ENCODE measurements around the gene ARMC7. TPM values are rescaled to one million over a fixed set of nuclear protein-coding genes. Genes with fewer than 3 reads are reported as not detected.

Gene ARMC7
- total and polyA plus RNA-seq, 2 of the 13 experiments (the other 11 are each of a cell fraction or from before 2014, with no cell fraction given): 3.9 to 4.2 TPM

DNA sequence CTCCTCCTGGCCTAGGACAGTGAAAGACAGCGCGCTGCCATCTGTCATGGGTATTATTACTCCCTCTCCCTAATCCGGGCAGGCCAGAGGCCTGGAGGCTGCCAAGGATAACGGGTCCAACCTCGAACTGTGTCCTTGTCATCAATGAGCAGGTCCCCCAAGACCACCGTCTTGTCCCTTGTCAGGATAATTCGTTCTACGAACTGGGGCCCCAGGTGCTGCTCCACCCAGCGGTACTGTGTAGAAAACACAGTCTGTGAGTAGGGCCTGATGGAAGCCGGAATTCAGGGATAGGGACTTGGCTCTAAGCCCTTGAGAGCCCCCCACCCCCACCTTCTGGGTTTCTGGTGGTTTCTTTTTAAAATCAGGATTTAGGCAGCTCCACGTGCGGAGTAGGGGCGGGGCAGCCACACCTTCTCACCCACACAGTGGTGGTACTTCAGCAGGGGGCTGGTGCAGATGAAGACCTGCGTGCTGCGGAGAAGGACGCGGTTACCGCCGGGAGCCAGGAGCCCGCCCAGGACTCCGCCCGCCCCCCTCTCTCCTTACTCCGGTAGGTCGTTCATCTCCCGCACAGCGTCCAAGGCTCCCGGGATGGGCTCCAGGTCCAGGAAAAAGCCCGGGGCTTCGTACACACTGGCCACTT, 21.0 kb downstream of the ARMC7 start (continued):
- TF ChIP-seq, protein P1, sequence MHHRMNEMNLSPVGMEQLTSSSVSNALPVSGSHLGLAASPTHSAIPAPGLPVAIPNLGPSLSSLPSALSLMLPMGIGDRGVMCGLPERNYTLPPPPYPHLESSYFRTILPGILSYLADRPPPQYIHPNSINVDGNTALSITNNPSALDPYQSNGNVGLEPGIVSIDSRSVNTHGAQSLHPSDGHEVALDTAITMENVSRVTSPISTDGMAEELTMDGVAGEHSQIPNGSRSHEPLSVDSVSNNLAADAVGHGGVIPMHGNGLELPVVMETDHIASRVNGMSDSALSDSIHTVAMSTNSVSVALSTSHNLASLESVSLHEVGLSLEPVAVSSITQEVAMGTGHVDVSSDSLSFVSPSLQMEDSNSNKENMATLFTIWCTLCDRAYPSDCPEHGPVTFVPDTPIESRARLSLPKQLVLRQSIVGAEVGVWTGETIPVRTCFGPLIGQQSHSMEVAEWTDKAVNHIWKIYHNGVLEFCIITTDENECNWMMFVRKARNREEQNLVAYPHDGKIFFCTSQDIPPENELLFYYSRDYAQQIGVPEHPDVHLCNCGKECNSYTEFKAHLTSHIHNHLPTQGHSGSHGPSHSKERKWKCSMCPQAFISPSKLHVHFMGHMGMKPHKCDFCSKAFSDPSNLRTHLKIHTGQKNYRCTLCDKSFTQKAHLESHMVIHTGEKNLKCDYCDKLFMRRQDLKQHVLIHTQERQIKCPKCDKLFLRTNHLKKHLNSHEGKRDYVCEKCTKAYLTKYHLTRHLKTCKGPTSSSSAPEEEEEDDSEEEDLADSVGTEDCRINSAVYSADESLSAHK (CRISPR knock-in tag; IDR thresholded peaks at IDR 0.05; ENCODE audit: borderline replicate concordance): no peak
- TF ChIP-seq NCOA5 (CRISPR knock-in tag; IDR thresholded peaks at IDR 0.05): no peak
- no peak for TF ChIP-seq ZNF33A (CRISPR knock-in tag; IDR thresholded peaks at IDR 0.05; ENCODE audit: borderline replicate concordance)
- 0 out of 2 replicates have a peak, but pooled peaks have one; percentile 10 for TF ChIP-seq KDM5A (IDR thresholded peaks at IDR 0.05; ENCODE audit: borderline replicate concordance, low read length)
- no peak for TF ChIP-seq ZNF530 (CRISPR knock-in tag; IDR thresholded peaks at IDR 0.05; ENCODE audit: low read depth)
- no peak for TF ChIP-seq HMGA1 (CRISPR knock-in tag; conservative IDR thresholded peaks at IDR 0.05)
- TF ChIP-seq KLF11 (CRISPR knock-in tag; IDR thresholded peaks at IDR 0.05): no peak
- TF ChIP-seq, protein P2, sequence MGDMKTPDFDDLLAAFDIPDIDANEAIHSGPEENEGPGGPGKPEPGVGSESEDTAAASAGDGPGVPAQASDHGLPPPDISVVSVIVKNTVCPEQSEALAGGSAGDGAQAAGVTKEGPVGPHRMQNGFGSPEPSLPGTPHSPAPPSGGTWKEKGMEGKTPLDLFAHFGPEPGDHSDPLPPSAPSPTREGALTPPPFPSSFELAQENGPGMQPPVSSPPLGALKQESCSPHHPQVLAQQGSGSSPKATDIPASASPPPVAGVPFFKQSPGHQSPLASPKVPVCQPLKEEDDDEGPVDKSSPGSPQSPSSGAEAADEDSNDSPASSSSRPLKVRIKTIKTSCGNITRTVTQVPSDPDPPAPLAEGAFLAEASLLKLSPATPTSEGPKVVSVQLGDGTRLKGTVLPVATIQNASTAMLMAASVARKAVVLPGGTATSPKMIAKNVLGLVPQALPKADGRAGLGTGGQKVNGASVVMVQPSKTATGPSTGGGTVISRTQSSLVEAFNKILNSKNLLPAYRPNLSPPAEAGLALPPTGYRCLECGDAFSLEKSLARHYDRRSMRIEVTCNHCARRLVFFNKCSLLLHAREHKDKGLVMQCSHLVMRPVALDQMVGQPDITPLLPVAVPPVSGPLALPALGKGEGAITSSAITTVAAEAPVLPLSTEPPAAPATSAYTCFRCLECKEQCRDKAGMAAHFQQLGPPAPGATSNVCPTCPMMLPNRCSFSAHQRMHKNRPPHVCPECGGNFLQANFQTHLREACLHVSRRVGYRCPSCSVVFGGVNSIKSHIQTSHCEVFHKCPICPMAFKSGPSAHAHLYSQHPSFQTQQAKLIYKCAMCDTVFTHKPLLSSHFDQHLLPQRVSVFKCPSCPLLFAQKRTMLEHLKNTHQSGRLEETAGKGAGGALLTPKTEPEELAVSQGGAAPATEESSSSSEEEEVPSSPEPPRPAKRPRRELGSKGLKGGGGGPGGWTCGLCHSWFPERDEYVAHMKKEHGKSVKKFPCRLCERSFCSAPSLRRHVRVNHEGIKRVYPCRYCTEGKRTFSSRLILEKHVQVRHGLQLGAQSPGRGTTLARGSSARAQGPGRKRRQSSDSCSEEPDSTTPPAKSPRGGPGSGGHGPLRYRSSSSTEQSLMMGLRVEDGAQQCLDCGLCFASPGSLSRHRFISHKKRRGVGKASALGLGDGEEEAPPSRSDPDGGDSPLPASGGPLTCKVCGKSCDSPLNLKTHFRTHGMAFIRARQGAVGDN (CRISPR knock-in tag; IDR thresholded peaks at IDR 0.05): no peak
- TF ChIP-seq HNRNPUL1 (IDR thresholded peaks at IDR 0.05; ENCODE audit: low read depth, low read length): no peak
- TF ChIP-seq ZNF615 (CRISPR knock-in tag; IDR thresholded peaks at IDR 0.05; ENCODE audit: borderline replicate concordance): peak; percentile 15; the same call in 1 of the 2 replicates
- no peak for TF ChIP-seq NCOR1 (IDR thresholded peaks at IDR 0.05; ENCODE audit: borderline replicate concordance, low read length)
- no peak for TF ChIP-seq ATM (IDR thresholded peaks at IDR 0.05; ENCODE audit: borderline replicate concordance)
- TF ChIP-seq, protein P3, sequence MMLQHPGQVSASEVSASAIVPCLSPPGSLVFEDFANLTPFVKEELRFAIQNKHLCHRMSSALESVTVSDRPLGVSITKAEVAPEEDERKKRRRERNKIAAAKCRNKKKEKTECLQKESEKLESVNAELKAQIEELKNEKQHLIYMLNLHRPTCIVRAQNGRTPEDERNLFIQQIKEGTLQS (CRISPR knock-in tag; IDR thresholded peaks at IDR 0.05): no peak
- no peak for TF ChIP-seq ZNF121 (CRISPR knock-in tag; IDR thresholded peaks at IDR 0.05)
- TF ChIP-seq CHD2 (IDR thresholded peaks at IDR 0.05; ENCODE audit: low read depth, low read length): no peak
- TF ChIP-seq, protein P4, sequence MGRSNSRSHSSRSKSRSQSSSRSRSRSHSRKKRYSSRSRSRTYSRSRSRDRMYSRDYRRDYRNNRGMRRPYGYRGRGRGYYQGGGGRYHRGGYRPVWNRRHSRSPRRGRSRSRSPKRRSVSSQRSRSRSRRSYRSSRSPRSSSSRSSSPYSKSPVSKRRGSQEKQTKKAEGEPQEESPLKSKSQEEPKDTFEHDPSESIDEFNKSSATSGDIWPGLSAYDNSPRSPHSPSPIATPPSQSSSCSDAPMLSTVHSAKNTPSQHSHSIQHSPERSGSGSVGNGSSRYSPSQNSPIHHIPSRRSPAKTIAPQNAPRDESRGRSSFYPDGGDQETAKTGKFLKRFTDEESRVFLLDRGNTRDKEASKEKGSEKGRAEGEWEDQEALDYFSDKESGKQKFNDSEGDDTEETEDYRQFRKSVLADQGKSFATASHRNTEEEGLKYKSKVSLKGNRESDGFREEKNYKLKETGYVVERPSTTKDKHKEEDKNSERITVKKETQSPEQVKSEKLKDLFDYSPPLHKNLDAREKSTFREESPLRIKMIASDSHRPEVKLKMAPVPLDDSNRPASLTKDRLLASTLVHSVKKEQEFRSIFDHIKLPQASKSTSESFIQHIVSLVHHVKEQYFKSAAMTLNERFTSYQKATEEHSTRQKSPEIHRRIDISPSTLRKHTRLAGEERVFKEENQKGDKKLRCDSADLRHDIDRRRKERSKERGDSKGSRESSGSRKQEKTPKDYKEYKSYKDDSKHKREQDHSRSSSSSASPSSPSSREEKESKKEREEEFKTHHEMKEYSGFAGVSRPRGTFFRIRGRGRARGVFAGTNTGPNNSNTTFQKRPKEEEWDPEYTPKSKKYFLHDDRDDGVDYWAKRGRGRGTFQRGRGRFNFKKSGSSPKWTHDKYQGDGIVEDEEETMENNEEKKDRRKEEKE (IDR thresholded peaks at IDR 0.05): no peak
